Breast epithelium (tissue), 4 donors: ENCODE results near the gene SMARCA5. TPM values are rescaled to one million over a fixed set of nuclear protein-coding genes. Genes with fewer than 3 reads are reported as not detected.
"Not testable (repeated sequence)": the region's sequence is repeated elsewhere in the genome, so short reads cannot be mapped to it uniquely, and the experiment has no call there.

Experiments used
- DNase-seq, 2 donors: peaks; one replicate each; pipeline ENCODE4 v3.0.0-alpha.2; 2019; ENCODE audit warnings: low spot score in 2 of 2
- H3K27ac ChIP-seq, 2 donors: fragments of 200-600 bp; sonication (generic) in 1 of 2; one replicate each; pipeline ENCODE4 v1.5.1; 2016 to 2019; ENCODE audit warnings: mild to moderate bottlenecking in 1 of 2
- H3K27me3 ChIP-seq, 2 donors: fragments of 200-600 bp; sonication (generic) in 1 of 2; one replicate each; pipeline versions ENCODE4 v1.5.1 to v1.6.0; 2017 to 2019; ENCODE audit warnings: control low read depth in 1 of 2, mild to moderate bottlenecking in 1 of 2
- H3K36me3 ChIP-seq: fragments of 200-600 bp; one replicate; pipeline ENCODE4 v1.5.1; 2019
- H3K4me1 ChIP-seq, 2 donors: fragments of 200-600 bp; sonication (generic); one replicate each; pipeline ENCODE4 v1.5.1; 2016 to 2019; ENCODE audit warnings: control low read depth in 1 of 2
- H3K4me3 ChIP-seq, 3 donors: fragments of 200-600 bp; sonication (generic); 1 replicate in 2 of 3; 2 replicates in 1 of 3; pipeline ENCODE4 v1.5.1; 2016 to 2019; ENCODE audit warnings: mild to moderate bottlenecking in 3 of 3, moderate library complexity in 2 of 3
- H3K9me3 ChIP-seq, 2 donors: fragments of 200-600 bp; sonication (generic) in 1 of 2; one replicate each; pipeline ENCODE4 v1.5.1; 2016 to 2019; ENCODE audit warnings: control low read depth in 1 of 2
- CTCF ChIP-seq, 3 donors: fragments of 450-650 bp; IDR thresholded peaks; one replicate each; pipeline ENCODE4 v1.5.1; 2016 to 2017; ENCODE audit warnings: antibody characterized with exemption in 3 of 3, mild to moderate bottlenecking in 3 of 3, moderate library complexity in 3 of 3
- POLR2A ChIP-seq: fragments of 450-650 bp; IDR thresholded peaks from one replicate; pipeline ENCODE4 v1.6.1; 2016; ENCODE audit warnings: antibody characterized with exemption, mild to moderate bottlenecking, moderate library complexity
- POLR2AphosphoS5 ChIP-seq, 3 donors: sonication (generic); formaldehyde crosslinking; IDR thresholded peaks; one replicate each; pipeline ENCODE4 v1.6.1; 2017; ENCODE audit warnings: antibody characterized with exemption in 3 of 3
- intact Hi-C: fragments of 100-400 bp; cut with DNase I; formaldehyde crosslinking; loops from one replicate; pipeline ENCODE4 v1.15.1; 2023; ENCODE audit warnings: low total_unique reads
- total RNA-seq, 3 donors: library from RNA; depleted of rRNA; stranded (reverse); fragments of >200 nt; gene quantifications; one replicate each; pipeline ENCODE4 v1.1.0, GENCODE V29; 2016

Gene SMARCA5
- total RNA-seq, 3 donors from 2014 or later = 34.7 to 58.2 (median 53.4) TPM

GRCh38 chr4:143514497-143514896 is 995 bp downstream of the SMARCA5 start:
- Histone ChIP-seq H3K36me3 (no peaks in the 10 kb centered on the region), H3K4me1 (peaks cover 0 to 15% of the 10 kb centered on the region in 2 donors), H3K9me3 (no peaks in the 10 kb centered on the region), H3K4me3 (peak overlapping the region; percentile 86 to 99 (median 91)), H3K27me3 (no peaks in the 10 kb centered on the region), H3K27ac (peak overlapping the region; percentile 98 to 99)
- TF ChIP-seq POLR2AphosphoS5 (IDR thresholded peaks at IDR 0.05) (no peak), CTCF (IDR thresholded peaks at IDR 0.05) (no peak), POLR2A (no peak)
- peak; percentile 32 to 52 for DNase-seq
- intact Hi-C loops = no loop called here

- intact Hi-C loops = no loop called here
- TF ChIP-seq CTCF (IDR thresholded peaks at IDR 0.05) (no peak), POLR2A (no peak), POLR2AphosphoS5 (IDR thresholded peaks at IDR 0.05) (no peak)
- H3K27ac ChIP-seq = peak overlapping the region; percentile 98 to 99
- peak overlapping the region; percentile 86 to 99 (median 91) for H3K4me3 ChIP-seq
- no peak for DNase-seq
- H3K27me3 ChIP-seq = no peaks in the 10 kb centered on the region
- peaks cover 0 to 15% of the 10 kb centered on the region in 2 donors for H3K4me1 ChIP-seq
- H3K9me3 ChIP-seq = no peaks in the 10 kb centered on the region
- H3K36me3 ChIP-seq = no peaks in the 10 kb centered on the region
These were observed 1.4 kb downstream of the SMARCA5 start for GRCh38 chr4:143514901-143515300.

GRCh38 chr4:143515905-143516304 is 2.4 kb downstream of the SMARCA5 start:
- Histone ChIP-seq H3K36me3 (no peaks in the 10 kb centered on the region), H3K27ac (no peak overlapping the region), H3K4me1 (peaks cover 0 to 15% of the 10 kb centered on the region in 2 donors), H3K9me3 (no peaks in the 10 kb centered on the region), H3K27me3 (no peaks in the 10 kb centered on the region), H3K4me3 (peak overlapping the region in 1 of 3 donors; percentile 10)
- intact Hi-C loops = no loop called here
- DNase-seq = no peak
- TF ChIP-seq POLR2A (no peak), POLR2AphosphoS5 (IDR thresholded peaks at IDR 0.05) (no peak), CTCF (IDR thresholded peaks at IDR 0.05) (no peak)

- intact Hi-C loops = no loop called here
- no peak for DNase-seq
- Histone ChIP-seq H3K27me3 (no peaks in the 10 kb centered on the region), H3K4me1 (peaks cover 0 to 15% of the 10 kb centered on the region in 2 donors), H3K36me3 (no peaks in the 10 kb centered on the region), H3K4me3 (peak overlapping the region in 1 of 3 donors; percentile 7), H3K27ac (no peak overlapping the region), H3K9me3 (no peaks in the 10 kb centered on the region)
- TF ChIP-seq CTCF (IDR thresholded peaks at IDR 0.05) (no peak), POLR2A (no peak), POLR2AphosphoS5 (IDR thresholded peaks at IDR 0.05) (no peak)
These were observed 4.3 kb downstream of the SMARCA5 start for GRCh38 chr4:143517764-143518163.

- no peaks in the 10 kb centered on the region for H3K27me3 ChIP-seq
- DNase-seq = no peak
- intact Hi-C loops = no loop called here
- no peak overlapping the region for H3K27ac ChIP-seq
- no peaks in the 10 kb centered on the region for H3K9me3 ChIP-seq
- no peaks in the 10 kb centered on the region for H3K36me3 ChIP-seq
- no peak overlapping the region for H3K4me3 ChIP-seq
- TF ChIP-seq CTCF (IDR thresholded peaks at IDR 0.05) (no peak), POLR2A (no peak), POLR2AphosphoS5 (IDR thresholded peaks at IDR 0.05) (no peak)
- no peaks in the 10 kb centered on the region for H3K4me1 ChIP-seq
These were observed 10.7 kb downstream of the SMARCA5 start for GRCh38 chr4:143524211-143524610.

GRCh38 chr4:143528046-143528445 is 14.5 kb downstream of the SMARCA5 start:
- H3K36me3 ChIP-seq, H3K4me1 ChIP-seq, DNase-seq, H3K27ac ChIP-seq, H3K27me3 ChIP-seq, H3K4me3 ChIP-seq, intact Hi-C loops, H3K9me3 ChIP-seq: not testable (repeated sequence)
